ENCODE results near the gene PSMD14.
A peak's percentile ranks its signal among the peaks of the same experiment; 100 is the strongest.
"Not testable (repeated sequence)": the region's sequence is repeated elsewhere in the genome, so short reads cannot be mapped to it uniquely, and the experiment has no call there.

Gene PSMD14

GRCh38 chr2:161308178-161308955 is at the start of gene PSMD14:
Gene PSMD14 (plus strand): TSS chr2:161308425. CDS start chr2:161318826, 10,401 bp downstream.
- no peak for FAIRE-seq
- peak; percentile 20 for DNase-seq (ENCODE audit: insufficient read length, low spot score)
- TF ChIP-seq CTCF (IDR thresholded peaks at IDR 0.05; ENCODE audit: insufficient read depth, missing control alignments): no peak

- FAIRE-seq (no peak), DNase-seq (ENCODE audit: insufficient read length, low spot score) (no peak)
- TF ChIP-seq CTCF (IDR thresholded peaks at IDR 0.05; ENCODE audit: insufficient read depth, missing control alignments): no peak
Observed at GRCh38 chr2:161265874-161266273, 42.4 kb upstream of the PSMD14 start.

- TF ChIP-seq CTCF (IDR thresholded peaks at IDR 0.05; ENCODE audit: insufficient read depth, missing control alignments): no peak
- no peak for DNase-seq (ENCODE audit: insufficient read length, low spot score)
- no peak for FAIRE-seq
Observed at GRCh38 chr2:161269111-161269510, 39.1 kb upstream of the PSMD14 start.

GRCh38 chr2:161273038-161273760 is 35.0 kb upstream of the PSMD14 start:
- FAIRE-seq: peak; percentile 21
- TF ChIP-seq CTCF (IDR thresholded peaks at IDR 0.05; ENCODE audit: insufficient read depth, missing control alignments): peak; percentile 72
- no peak for DNase-seq (ENCODE audit: insufficient read length, low spot score)

- not testable (repeated sequence) for FAIRE-seq
- DNase-seq (ENCODE audit: insufficient read length, low spot score): peak; percentile 24
Observed at GRCh38 chr2:161278564-161279229, 29.5 kb upstream of the PSMD14 start.

- DNase-seq (ENCODE audit: insufficient read length, low spot score); FAIRE-seq: not testable (repeated sequence)
Observed at GRCh38 chr2:161279230-161279815, 28.9 kb upstream of the PSMD14 start.

- not testable (repeated sequence) for FAIRE-seq; DNase-seq (ENCODE audit: insufficient read length, low spot score)
- peak; percentile 28 for TF ChIP-seq CTCF (IDR thresholded peaks at IDR 0.05; ENCODE audit: insufficient read depth, missing control alignments)
Observed at GRCh38 chr2:161280906-161281323, 27.3 kb upstream of the PSMD14 start.

GRCh38 chr2:161281615-161282310 is 26.5 kb upstream of the PSMD14 start:
- DNase-seq (ENCODE audit: insufficient read length, low spot score); FAIRE-seq: not testable (repeated sequence)

GRCh38 chr2:161282311-161282644 is 25.9 kb upstream of the PSMD14 start:
- not testable (repeated sequence) for FAIRE-seq; DNase-seq (ENCODE audit: insufficient read length, low spot score)
